GM12878 (cell line): ENCODE measurements around the gene B4GALNT4. TPM values are rescaled to one million over a fixed set of nuclear protein-coding genes. Genes with fewer than 3 reads are reported as not detected.

Experiments used
- ATAC-seq: fragments of 200-7000 bp; cut with Tn5 transposase; 3 replicates; pipeline ENCODE4 v1.9.1; 2020; ENCODE audit warnings: mild to moderate bottlenecking, moderate library complexity
- BruUV-seq: library from RNA; stranded (reverse); fragments of 400-500 nt; replicated peaks from 2 replicates; lab custom pipeline; 2021; lab: Mats Ljungman, UMichigan
- CTCF ChIA-PET: fragments of 300-600 bp; sonication (Branson Sonifier 250); formaldehyde crosslinking; extraction: SDS; loops from one replicate; lab custom pipeline; 2021; ENCODE audit warnings: inconsistent platforms; lab: Yijun Ruan, JAX
- POLR2A ChIA-PET: fragments of 350-600 bp; formaldehyde crosslinking; extraction: SDS; loops from one replicate; lab custom pipeline; 2021; ENCODE audit warnings: inconsistent platforms; lab: Charles Lee
- RAD21 ChIA-PET: fragments of 300-600 bp; sonication (Branson Sonifier 250); formaldehyde crosslinking; loops from one replicate; lab custom pipeline; 2023; ENCODE audit warnings: antibody characterized with exemption; ENCODE audit not compliant: unreplicated experiment; lab: Charles Lee
- SMC1A ChIA-PET: fragments of 300-600 bp; sonication (Branson Sonifier 250); formaldehyde crosslinking; loops from one replicate; lab custom pipeline; 2023; ENCODE audit not compliant: unreplicated experiment, uncharacterized antibody; lab: Charles Lee
- DNase-seq: peaks from one replicate; pipeline ENCODE4 v3.0.0-alpha.2; 2011; ENCODE audit warnings: low read depth, low spot score
- FAIRE-seq: peaks from 3 replicates; lab custom pipeline; 2011; peaks lifted over from hg19 to GRCh38; lab: Jason Lieb, UNC
- H2AFZ ChIP-seq: 2 replicates; pipeline ENCODE4 v1.6.0; 2011; ENCODE audit warnings: low read depth, low read length, control low read depth; ENCODE audit not compliant: control insufficient read depth
- H3K27ac ChIP-seq: 2 replicates; pipeline ENCODE4 v1.5.1; 2011; ENCODE audit warnings: control low read depth; ENCODE audit not compliant: control insufficient read depth, insufficient read depth
- H3K27me3 ChIP-seq, 2 experiments: replicated peaks in 1 of 2; 2 replicates each; pipeline versions ENCODE4 v1.6.0 to v1.6.1; 2011; ENCODE audit warnings: low read length in 1 of 2; ENCODE audit not compliant: control insufficient read depth in 2 of 2, insufficient read depth in 2 of 2
- H3K36me3 ChIP-seq, 2 experiments: 2 replicates each; pipeline ENCODE4 v1.5.1; 2011; ENCODE audit warnings: low read length in 1 of 2; ENCODE audit not compliant: control insufficient read depth in 2 of 2, insufficient read depth in 2 of 2
- H3K4me1 ChIP-seq: 2 replicates; pipeline ENCODE4 v1.6.1; 2011; ENCODE audit warnings: mild to moderate bottlenecking, low read length, moderate library complexity, mixed read lengths; ENCODE audit not compliant: control insufficient read depth, insufficient read depth
- H3K4me2 ChIP-seq: 2 replicates; pipeline ENCODE4 v1.6.0; 2011; ENCODE audit warnings: control low read depth; ENCODE audit not compliant: control insufficient read depth, insufficient read depth
- H3K4me3 ChIP-seq: fragments of 200-600 bp; sonication (generic); 2 replicates; pipeline ENCODE4 v1.5.1; 2016
- H3K79me2 ChIP-seq: 2 replicates; pipeline ENCODE4 v1.6.0; 2011; ENCODE audit warnings: low read length; ENCODE audit not compliant: control insufficient read depth, insufficient read depth
- H3K9ac ChIP-seq: 2 replicates; pipeline ENCODE4 v1.8.0; 2011; ENCODE audit warnings: low read length, control low read depth, mixed read lengths; ENCODE audit not compliant: control insufficient read depth, insufficient read depth
- H3K9me3 ChIP-seq: replicated peaks from 3 replicates; pipeline ENCODE4 v1.5.1; 2011; ENCODE audit warnings: mild to moderate bottlenecking, low read length; ENCODE audit not compliant: control insufficient read depth, insufficient read depth
- H4K20me1 ChIP-seq: 2 replicates; pipeline ENCODE4 v1.6.0; 2011; ENCODE audit not compliant: control insufficient read depth, insufficient read depth
- ATF7 ChIP-seq: fragments of 450-650 bp; IDR thresholded peaks from 2 replicates; pipeline ENCODE4 v1.6.1; 2016; ENCODE audit warnings: low read depth, mild to moderate bottlenecking
- BHLHE40 ChIP-seq, 2 experiments: fragments of 450-650 bp in 1 of 2; IDR thresholded peaks; 2 replicates each; pipeline ENCODE4 v1.6.1; 2011 to 2017; ENCODE audit warnings: low read depth in 2 of 2, borderline replicate concordance in 1 of 2, improper control_type of control experiment in 1 of 2, low read length in 1 of 2, mild to moderate bottlenecking in 1 of 2
- CREM ChIP-seq: IDR thresholded peaks from 2 replicates; pipeline ENCODE4 v1.6.1; 2014; ENCODE audit warnings: antibody characterized with exemption, low read depth
- EGR1 ChIP-seq, 2 experiments: IDR thresholded peaks; 1 replicate in 1 of 2; 2 replicates in 1 of 2; pipeline ENCODE4 v1.6.1; 2011 to 2012; ENCODE audit warnings: low read depth in 2 of 2, low read length in 2 of 2, borderline replicate concordance in 1 of 2, mild to moderate bottlenecking in 1 of 2, moderate library complexity in 1 of 2
- HCFC1 ChIP-seq: fragments of 150-350 bp; IDR thresholded peaks from 2 replicates; pipeline ENCODE4 v1.6.1; 2014; ENCODE audit warnings: low read length
- KAT2A ChIP-seq: conservative IDR thresholded peaks from 2 replicates; pipeline ENCODE4 v1.6.1; 2011; ENCODE audit warnings: low read depth, low read length; ENCODE audit not compliant: control insufficient read depth
- PAX5 ChIP-seq: IDR thresholded peaks from 2 replicates; pipeline ENCODE4 v1.6.1; 2011; ENCODE audit warnings: low read depth, low read length, borderline replicate concordance
- POLR2AphosphoS5 ChIP-seq: IDR thresholded peaks from 2 replicates; pipeline ENCODE4 v1.6.1; 2011; ENCODE audit warnings: mild to moderate bottlenecking, low read length, inconsistent platforms
- RBBP5 ChIP-seq: fragments of 200-600 bp; sonication (generic); conservative IDR thresholded peaks from 2 replicates; pipeline ENCODE4 v1.6.1; 2016
- RFX5 ChIP-seq: IDR thresholded peaks from 2 replicates; pipeline ENCODE4 v1.6.1; 2011; ENCODE audit warnings: low read depth, low read length, improper control_type of control experiment
- RUNX3 ChIP-seq: IDR thresholded peaks from 2 replicates; pipeline ENCODE4 v1.6.1; 2012; ENCODE audit warnings: low read length, inconsistent platforms
- SMAD1 ChIP-seq: fragments of 450-650 bp; IDR thresholded peaks from 2 replicates; pipeline ENCODE4 v1.6.1; 2018; ENCODE audit warnings: mild to moderate bottlenecking, low read depth; ENCODE audit not compliant: partially characterized antibody
- SREBF1 ChIP-seq: IDR thresholded peaks from 2 replicates; pipeline ENCODE4 v1.6.1; 2012; ENCODE audit warnings: mild to moderate bottlenecking, low read length
- STAT1 ChIP-seq: fragments of 450-650 bp; conservative IDR thresholded peaks from 2 replicates; pipeline ENCODE4 v1.6.1; 2014; ENCODE audit warnings: antibody characterized with exemption, mild to moderate bottlenecking
- TBL1XR1 ChIP-seq: IDR thresholded peaks from 2 replicates; pipeline ENCODE4 v1.6.1; 2012; ENCODE audit warnings: low read depth, low read length, improper control_type of control experiment
- TCF12 ChIP-seq: IDR thresholded peaks from 2 replicates; pipeline ENCODE4 v1.6.1; 2011; ENCODE audit warnings: low read depth, mild to moderate bottlenecking, low read length
- YY1 ChIP-seq: IDR thresholded peaks from 2 replicates; pipeline ENCODE4 v1.6.1; 2011; ENCODE audit warnings: low read depth, mild to moderate bottlenecking, low read length
- WGBS: methylation state at CpG from one replicate; pipeline ENCODE4 v1.1.6; 2016; ENCODE audit warnings: low lambda C conversion rate; ENCODE audit not compliant: insufficient replicate concordance, insufficient coverage; ENCODE audit errors: missing lambda C conversion rate; 5-methylcytosine and 5-hydroxymethylcytosine counted together
- in situ Hi-C: fragments of 300-500 bp; cut with MboI; formaldehyde crosslinking; loops from 9 replicates; pipeline ENCODE4 v1.14.3; 2018; ENCODE audit warnings: mixed read lengths
- intact Hi-C: fragments of 100-400 bp; cut with micrococcal nuclease; formaldehyde crosslinking; loops from one replicate; pipeline ENCODE4 v1.14.2; 2022; ENCODE audit not compliant: unreplicated experiment
- polyA plus RNA-seq, 11 experiments: library from polyadenylated mRNA; depleted of rRNA in 4 of 11; unstranded in 6 of 11; stranded (reverse) in 5 of 11; fragments of >200 nt; fragmentation: Nextera tagmentation in 4 of 11; fragmentation: Illumina TruSeq in 1 of 11; extraction: Ambion mirVana in 4 of 11; extraction: Trizol in 1 of 11; gene quantifications; 1 replicate in 1 of 11; 2 replicates in 10 of 11; pipeline versions ENCODE4 v1.2.1 to v1.2.3, GENCODE V29; 2011 to 2016; ENCODE audit warnings: inconsistent platforms in 2 of 11, missing spikeins in 2 of 11, low read depth in 1 of 11
- total RNA-seq, 4 experiments: library from RNA; depleted of rRNA in 3 of 4; stranded (reverse); fragments of >200 nt in 3 of 4; fragmentation: Illumina TruSeq in 1 of 4; extraction: Trizol in 1 of 4; gene quantifications; 2 replicates each; pipeline versions ENCODE4 v1.2.1 to v1.2.3, GENCODE V29; 2013 to 2021
- TF ChIP-seq, protein P1 (sequence below): IDR thresholded peaks from 2 replicates; pipeline ENCODE4 v1.6.1; 2011; ENCODE audit warnings: mild to moderate bottlenecking, low read depth, low read length, moderate library complexity; ENCODE audit not compliant: insufficient replicate concordance

The B4GALNT4 gene
- total and polyA plus RNA-seq, 10 of the 15 experiments (the other 5 are each of a cell fraction or from before 2014, with no cell fraction given), result 0.04 to 0.82 (median 0.40) TPM; not detected in 6

DNA sequence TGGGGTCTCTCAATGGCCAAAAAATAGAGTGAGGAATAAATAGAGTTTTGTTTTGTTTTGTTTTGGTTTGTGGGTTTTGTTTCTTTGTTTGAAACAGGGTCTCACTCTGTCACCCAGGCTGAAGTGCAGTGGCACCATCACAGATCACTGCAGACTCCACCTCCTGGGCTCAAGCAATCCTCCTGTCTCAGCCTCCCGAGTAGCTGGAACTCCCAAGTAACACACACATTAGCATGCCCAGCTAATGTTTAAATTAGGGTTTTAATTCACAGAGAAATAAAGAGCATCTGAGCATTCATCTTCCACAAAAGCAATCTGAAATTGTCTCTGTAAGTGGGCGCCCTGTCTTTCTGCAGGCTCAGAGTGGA, 39.4 kb upstream of the B4GALNT4 start:
- ChIA-PET RAD21 (interaction anchor here (0.9 to 5.2 kb wide), 13 partner anchors 10 to 123 kb away, joined by 3 to 68 read pairs (median 5); partner anchors contain the start of genes BET1L and RIC8A), POLR2A (interaction anchor here (1.0 to 6.0 kb wide), 14 partner anchors 10 to 177 kb away, joined by 3 to 86 read pairs (median 12); partner anchors contain the start of genes BET1L, IFITM1 and RIC8A), SMC1A (interaction anchor here (0.9 to 4.5 kb wide), 13 partner anchors 10 to 92 kb away, joined by 3 to 44 read pairs (median 11); no protein-coding TSS in a partner anchor), CTCF (interaction anchor here (0.8 to 5.4 kb wide), 12 partner anchors 10 to 120 kb away, joined by 3 to 43 read pairs (median 10); partner anchors contain the start of genes IFITM2 and PTDSS2)
- DNase-seq (no peak), ATAC-seq (no peak), FAIRE-seq (no peak)
- Histone ChIP-seq H3K4me1 (peaks cover 51% of the 10 kb centered on the region), H3K79me2 (peaks cover 4% of the 10 kb centered on the region), H3K9ac (0 out of 2 replicates have a peak overlapping the region, but pooled peaks have one; percentile 44), H3K4me3 (no peak overlapping the region), H3K27me3 (no peaks in the 10 kb centered on the region), H3K4me2 (peak overlapping the region; percentile 89; the same call in 1 of the 2 replicates), H3K27ac (peak overlapping the region; percentile 82), H3K9me3 (peaks cover 5% of the 10 kb centered on the region; the same call in 2 of the 3 replicates), H3K36me3 (no peaks in the 10 kb centered on the region), H2AFZ (no peak overlapping the region), H4K20me1 (no peaks in the 10 kb centered on the region)
- intact Hi-C loops, result loop anchor here (2.0 kb wide), 1 partner anchor 15 kb away; the partner anchor contains the start of gene IFITM1
- in situ Hi-C loops, result no loop called here
- WGBS, result 98% methylated on average over 2 of the region's 2 CpGs
- TSS peak; percentile 96 for BruUV-seq
- TF ChIP-seq YY1, result no peak
- no peak for TF ChIP-seq TCF12
- no peak for TF ChIP-seq SREBF1
- TF ChIP-seq SMAD1, result peak; percentile 8
- no peak for TF ChIP-seq ATF7
- TF ChIP-seq RFX5, result no peak
- TF ChIP-seq CREM, result no peak
- TF ChIP-seq, protein P1, sequence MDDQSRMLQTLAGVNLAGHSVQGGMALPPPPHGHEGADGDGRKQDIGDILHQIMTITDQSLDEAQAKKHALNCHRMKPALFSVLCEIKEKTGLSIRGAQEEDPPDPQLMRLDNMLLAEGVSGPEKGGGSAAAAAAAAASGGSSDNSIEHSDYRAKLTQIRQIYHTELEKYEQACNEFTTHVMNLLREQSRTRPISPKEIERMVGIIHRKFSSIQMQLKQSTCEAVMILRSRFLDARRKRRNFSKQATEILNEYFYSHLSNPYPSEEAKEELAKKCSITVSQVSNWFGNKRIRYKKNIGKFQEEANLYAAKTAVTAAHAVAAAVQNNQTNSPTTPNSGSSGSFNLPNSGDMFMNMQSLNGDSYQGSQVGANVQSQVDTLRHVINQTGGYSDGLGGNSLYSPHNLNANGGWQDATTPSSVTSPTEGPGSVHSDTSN, result no peak
- TF ChIP-seq POLR2AphosphoS5, result no peak
- TF ChIP-seq RUNX3, result 0 out of 2 replicates have a peak, but pooled peaks have one; percentile 1
- no peak for TF ChIP-seq EGR1 (IDR thresholded peaks at IDR 0.05; ENCODE audit: borderline replicate concordance in 1 of 2, low read depth in 2 of 2, low read length in 2 of 2)
- TF ChIP-seq TBL1XR1, result no peak
- TF ChIP-seq STAT1, result no peak
- TF ChIP-seq RBBP5, result no peak
- TF ChIP-seq HCFC1, result no peak
- TF ChIP-seq KAT2A, result no peak
- TF ChIP-seq BHLHE40 (IDR thresholded peaks at IDR 0.05; ENCODE audit: borderline replicate concordance in 1 of 2, low read depth in 2 of 2, low read length in 1 of 2), result no peak
- no peak for TF ChIP-seq PAX5
